Vagina (tissue), 2 donors: Measurements from ENCODE around the gene HPCAL1.

ENCODE experiments used
- POLR2A ChIP-seq, 2 donors: fragments of 450-650 bp; IDR thresholded peaks; one replicate each; pipeline ENCODE4 v1.6.1; 2017; ENCODE audit warnings: antibody characterized with exemption in 2 of 2, mild to moderate bottlenecking in 2 of 2, moderate library complexity in 2 of 2
- POLR2AphosphoS5 ChIP-seq, 2 donors: sonication (generic); formaldehyde crosslinking; IDR thresholded peaks; one replicate each; pipeline ENCODE4 v1.9.0; 2017; ENCODE audit warnings: antibody characterized with exemption in 2 of 2, mild to moderate bottlenecking in 2 of 2, low read depth in 1 of 2; ENCODE audit not compliant: insufficient read depth in 1 of 2
- TF ChIP-seq, protein P1 (sequence below), 3 experiments: fragments of 450-650 bp in 2 of 3; fragments of 200-600 bp in 1 of 3; sonication (generic) in 1 of 3; IDR thresholded peaks; one replicate each; pipeline ENCODE4 v1.5.1; 2017 to 2019; ENCODE audit warnings: antibody characterized with exemption in 3 of 3, mild to moderate bottlenecking in 2 of 3, moderate library complexity in 2 of 3

DNA sequence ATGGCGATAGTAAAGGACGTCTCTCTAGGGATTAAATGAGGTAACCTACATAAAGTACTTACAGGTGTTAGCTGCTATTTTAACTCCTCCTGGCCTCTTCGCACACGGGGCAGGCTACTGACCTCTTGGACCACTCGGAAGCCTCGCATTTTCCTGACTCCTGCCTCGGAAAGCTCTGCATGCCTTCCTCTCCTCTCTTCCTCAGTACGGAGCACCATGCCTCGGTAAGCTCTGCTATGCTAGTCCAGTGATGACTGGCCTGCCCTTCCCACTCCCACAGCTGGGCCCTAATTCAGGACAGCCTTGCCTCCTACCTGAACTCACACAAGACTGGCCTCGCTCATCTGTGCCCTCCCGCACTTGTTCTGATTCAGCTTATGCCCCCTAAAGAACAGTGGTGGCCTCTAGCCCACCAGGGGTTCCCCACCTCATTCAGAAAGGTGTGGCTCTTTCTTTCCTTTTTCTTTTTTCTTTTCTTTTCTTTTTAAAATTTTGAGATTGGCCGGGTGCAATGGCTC is 22.7 kb upstream of the HPCAL1 start:
- TF ChIP-seq, protein P1, sequence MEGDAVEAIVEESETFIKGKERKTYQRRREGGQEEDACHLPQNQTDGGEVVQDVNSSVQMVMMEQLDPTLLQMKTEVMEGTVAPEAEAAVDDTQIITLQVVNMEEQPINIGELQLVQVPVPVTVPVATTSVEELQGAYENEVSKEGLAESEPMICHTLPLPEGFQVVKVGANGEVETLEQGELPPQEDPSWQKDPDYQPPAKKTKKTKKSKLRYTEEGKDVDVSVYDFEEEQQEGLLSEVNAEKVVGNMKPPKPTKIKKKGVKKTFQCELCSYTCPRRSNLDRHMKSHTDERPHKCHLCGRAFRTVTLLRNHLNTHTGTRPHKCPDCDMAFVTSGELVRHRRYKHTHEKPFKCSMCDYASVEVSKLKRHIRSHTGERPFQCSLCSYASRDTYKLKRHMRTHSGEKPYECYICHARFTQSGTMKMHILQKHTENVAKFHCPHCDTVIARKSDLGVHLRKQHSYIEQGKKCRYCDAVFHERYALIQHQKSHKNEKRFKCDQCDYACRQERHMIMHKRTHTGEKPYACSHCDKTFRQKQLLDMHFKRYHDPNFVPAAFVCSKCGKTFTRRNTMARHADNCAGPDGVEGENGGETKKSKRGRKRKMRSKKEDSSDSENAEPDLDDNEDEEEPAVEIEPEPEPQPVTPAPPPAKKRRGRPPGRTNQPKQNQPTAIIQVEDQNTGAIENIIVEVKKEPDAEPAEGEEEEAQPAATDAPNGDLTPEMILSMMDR (IDR thresholded peaks at IDR 0.05): no peak
- TF ChIP-seq POLR2A (IDR thresholded peaks at IDR 0.05) (no peak), POLR2AphosphoS5 (IDR thresholded peaks at IDR 0.05; ENCODE audit: insufficient read depth in 1 of 2, low read depth in 1 of 2) (no peak)
